Activated T-cell treated with anti-CD3 and anti-CD28 coated beads, Interleukin-2, amount 50 U/mL, for 24 hours (primary cell): ENCODE measurements around the gene POU2F2.

ENCODE experiments used
- DNase-seq: peaks from one replicate; pipeline ENCODE4 v3.0.0-alpha.2; 2020
- H3K27ac Mint-ChIP-seq: 2 replicates; pipeline ENCODE4 v1.8.0; 2020; ENCODE audit warnings: mild to moderate bottlenecking, mixed read lengths
- H3K27me3 Mint-ChIP-seq: 2 replicates; pipeline ENCODE4 v1.8.0; 2020; ENCODE audit warnings: mixed read lengths
- H3K36me3 Mint-ChIP-seq: 2 replicates; pipeline ENCODE4 v1.8.0; 2020; ENCODE audit warnings: low read depth, mixed read lengths
- H3K4me1 Mint-ChIP-seq: 2 replicates; pipeline ENCODE4 v1.8.0; 2020; ENCODE audit warnings: low read depth, mixed read lengths
- H3K4me3 Mint-ChIP-seq: 2 replicates; pipeline ENCODE4 v1.8.0; 2020; ENCODE audit warnings: mild to moderate bottlenecking, moderate library complexity, mixed read lengths
- H3K9me3 Mint-ChIP-seq: 2 replicates; pipeline ENCODE4 v1.8.0; 2020; ENCODE audit warnings: mixed read lengths

Gene POU2F2

DNA sequence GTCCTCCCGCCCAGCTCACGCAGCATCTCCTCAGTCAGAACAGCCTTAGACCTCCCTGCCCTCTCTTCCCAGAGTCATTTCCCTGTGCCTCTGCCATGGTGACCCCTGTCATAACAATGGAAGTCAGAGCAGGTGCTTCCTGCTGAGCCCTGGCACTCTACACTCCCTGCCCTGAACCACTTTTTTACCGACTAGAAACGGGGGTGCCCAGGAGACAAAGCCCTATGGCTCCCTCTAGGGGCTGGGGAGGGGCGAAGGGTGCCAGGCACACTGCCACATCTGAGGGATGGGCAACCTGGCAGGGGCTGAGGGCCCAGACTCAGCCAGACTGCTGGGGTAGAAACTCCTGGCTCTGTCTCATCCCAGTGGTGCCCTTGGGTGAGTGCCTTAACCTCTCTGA, 39.9 kb downstream of the POU2F2 start:
- Mint-ChIP-seq H3K27me3 (no peaks in the 10 kb centered on the region), H3K27ac (no peak overlapping the region), H3K4me3 (no peak overlapping the region), H3K36me3 (peaks cover 58% of the 10 kb centered on the region), H3K9me3 (no peaks in the 10 kb centered on the region), H3K4me1 (peaks cover 35% of the 10 kb centered on the region)
- DNase-seq, result no peak

DNA sequence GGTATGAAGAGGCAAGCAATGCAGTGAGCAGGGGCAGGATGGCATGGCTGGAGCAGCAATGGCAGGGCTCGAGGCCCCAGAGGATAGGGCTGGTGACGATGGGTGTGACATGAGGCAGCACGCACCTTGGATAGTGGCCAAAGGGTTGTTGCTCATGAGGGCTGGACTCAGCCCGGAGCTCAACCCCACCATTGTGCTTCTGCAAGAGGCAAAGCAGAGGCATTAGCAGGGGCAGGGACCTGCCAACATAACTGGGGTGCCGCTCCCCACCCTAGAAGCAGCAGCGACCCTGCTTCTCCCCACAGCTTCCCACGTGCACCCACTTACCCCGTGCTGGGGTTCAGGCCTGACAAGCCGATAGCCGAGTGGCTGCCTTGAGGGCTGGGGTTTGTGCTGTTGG, 40.5 kb downstream of the POU2F2 start:
- H3K27ac Mint-ChIP-seq, result no peak overlapping the region
- no peaks in the 10 kb centered on the region for H3K27me3 Mint-ChIP-seq
- H3K36me3 Mint-ChIP-seq, result peaks cover 54% of the 10 kb centered on the region
- DNase-seq, result no peak
- peaks cover 35% of the 10 kb centered on the region for H3K4me1 Mint-ChIP-seq
- H3K9me3 Mint-ChIP-seq, result no peaks in the 10 kb centered on the region
- no peak overlapping the region for H3K4me3 Mint-ChIP-seq

DNA sequence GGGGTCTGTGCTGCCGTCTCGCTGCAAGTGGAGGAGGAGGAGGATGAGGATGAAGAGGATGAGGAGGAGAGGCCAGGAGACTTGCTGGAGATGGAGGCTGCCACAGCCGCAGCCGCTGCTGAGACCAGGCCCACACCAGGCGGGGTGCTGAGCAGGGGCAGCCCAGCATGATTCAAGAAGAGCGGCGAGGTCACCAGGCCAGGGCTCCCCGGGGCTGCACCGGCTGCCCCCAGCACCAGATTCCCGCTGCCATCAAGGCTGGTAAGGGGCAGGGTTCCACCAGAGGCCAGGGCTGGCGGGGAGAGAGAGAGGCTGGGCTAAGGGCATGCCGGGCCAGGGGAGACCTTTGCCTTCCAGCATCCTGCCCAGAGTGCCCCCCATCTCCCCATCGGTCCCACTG, 40.9 kb downstream of the POU2F2 start:
- H3K27ac Mint-ChIP-seq, result peak overlapping the region; percentile 61
- H3K4me1 Mint-ChIP-seq, result peaks cover 35% of the 10 kb centered on the region
- H3K4me3 Mint-ChIP-seq, result no peak overlapping the region
- no peak for DNase-seq
- peaks cover 50% of the 10 kb centered on the region for H3K36me3 Mint-ChIP-seq
- H3K9me3 Mint-ChIP-seq, result no peaks in the 10 kb centered on the region
- H3K27me3 Mint-ChIP-seq, result no peaks in the 10 kb centered on the region

- no peak for DNase-seq
- Mint-ChIP-seq H3K4me1 (peaks cover 35% of the 10 kb centered on the region), H3K36me3 (peaks cover 48% of the 10 kb centered on the region), H3K27ac (peak overlapping the region; percentile 61), H3K4me3 (no peak overlapping the region), H3K27me3 (no peaks in the 10 kb centered on the region), H3K9me3 (no peaks in the 10 kb centered on the region)
These were observed 41.6 kb downstream of the POU2F2 start for GRCh38 chr19:42090672-42091071.

DNA sequence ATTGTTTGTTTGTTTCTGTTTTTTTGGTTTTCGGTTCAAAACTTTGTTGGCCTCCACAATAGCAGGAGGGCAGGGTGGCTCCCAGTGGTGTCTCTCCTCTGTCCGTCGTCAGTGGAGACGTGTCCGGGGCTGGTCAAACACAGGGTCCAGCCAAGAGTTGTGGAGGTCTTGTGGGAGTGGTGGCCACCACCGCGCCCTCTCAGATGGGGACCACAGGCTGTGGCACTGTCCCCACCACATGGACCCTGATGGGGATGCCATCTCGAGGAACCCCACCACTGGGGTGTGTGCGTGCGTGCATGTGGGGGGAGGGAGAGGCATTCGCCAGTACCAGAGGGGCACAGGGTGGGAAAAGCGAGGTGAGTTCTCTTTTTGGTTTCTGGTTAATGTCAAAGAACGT, 42.5 kb downstream of the POU2F2 start:
- Mint-ChIP-seq H3K4me1 (peaks cover 35% of the 10 kb centered on the region), H3K27me3 (no peaks in the 10 kb centered on the region), H3K4me3 (no peak overlapping the region), H3K27ac (no peak overlapping the region), H3K9me3 (no peaks in the 10 kb centered on the region), H3K36me3 (peaks cover 43% of the 10 kb centered on the region)
- DNase-seq, result no peak

GRCh38 chr19:42089191-42089750, 43.0 kb downstream of the POU2F2 start:
- H3K9me3 Mint-ChIP-seq, result no peaks in the 10 kb centered on the region
- H3K27ac Mint-ChIP-seq, result peak overlapping the region; percentile 27
- H3K4me3 Mint-ChIP-seq, result no peak overlapping the region
- H3K27me3 Mint-ChIP-seq, result no peaks in the 10 kb centered on the region
- peaks cover 35% of the 10 kb centered on the region for H3K4me1 Mint-ChIP-seq
- H3K36me3 Mint-ChIP-seq, result peaks cover 40% of the 10 kb centered on the region
- no peak for DNase-seq

GRCh38 chr19:42088471-42089190, 43.6 kb downstream of the POU2F2 start:
- no peak overlapping the region for H3K4me3 Mint-ChIP-seq
- peaks cover 38% of the 10 kb centered on the region for H3K36me3 Mint-ChIP-seq
- no peak for DNase-seq
- H3K27ac Mint-ChIP-seq, result peak overlapping the region; percentile 27
- peaks cover 35% of the 10 kb centered on the region for H3K4me1 Mint-ChIP-seq
- no peaks in the 10 kb centered on the region for H3K9me3 Mint-ChIP-seq
- no peaks in the 10 kb centered on the region for H3K27me3 Mint-ChIP-seq

DNA sequence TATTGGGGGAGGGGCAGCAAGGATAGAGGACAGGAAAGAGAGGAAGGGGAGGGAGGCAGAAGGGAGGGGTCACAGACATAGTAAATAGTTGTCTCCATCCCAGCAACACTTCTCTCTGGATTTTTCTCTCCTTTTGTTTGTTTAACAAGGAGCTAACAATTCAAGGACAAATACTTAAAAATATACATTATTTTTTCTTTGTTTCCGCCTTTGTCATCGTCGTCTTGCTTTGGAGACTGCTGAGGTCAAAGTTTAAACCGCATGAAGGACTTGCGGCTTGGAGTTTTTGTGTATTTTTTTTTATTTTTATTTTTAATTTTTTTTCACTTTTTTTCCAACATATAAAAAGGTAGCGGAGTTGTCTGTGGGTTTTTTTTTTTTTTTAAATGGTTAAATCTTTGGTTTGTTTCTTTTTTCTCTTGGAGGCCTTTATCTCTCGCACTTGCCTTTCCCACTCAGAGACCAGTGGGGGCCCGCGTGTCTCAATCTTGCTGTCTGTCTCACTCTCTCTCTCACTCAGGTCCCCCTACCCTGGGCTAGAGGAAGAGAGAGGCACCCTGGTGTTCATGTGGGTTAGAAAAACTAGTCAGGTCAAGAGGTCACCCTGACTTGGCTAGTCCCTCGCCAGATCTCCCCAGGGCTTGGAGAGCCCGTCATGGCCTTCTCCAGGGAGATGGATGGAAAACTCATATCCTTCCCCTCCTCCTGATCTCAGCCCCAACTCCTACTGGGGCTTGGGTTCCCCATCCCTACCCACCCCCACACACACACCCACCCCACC, 45.3 kb downstream of the POU2F2 start:
- Mint-ChIP-seq H3K36me3 (peaks cover 36% of the 10 kb centered on the region), H3K27me3 (no peaks in the 10 kb centered on the region), H3K9me3 (no peaks in the 10 kb centered on the region), H3K4me1 (peaks cover 33% of the 10 kb centered on the region), H3K27ac (no peak overlapping the region), H3K4me3 (no peak overlapping the region)
- DNase-seq, result no peak

- peak overlapping the region; percentile 62 for H3K27ac Mint-ChIP-seq
- no peak overlapping the region for H3K4me3 Mint-ChIP-seq
- no peaks in the 10 kb centered on the region for H3K9me3 Mint-ChIP-seq
- H3K27me3 Mint-ChIP-seq, result no peaks in the 10 kb centered on the region
- H3K4me1 Mint-ChIP-seq, result peaks cover 37% of the 10 kb centered on the region
- H3K36me3 Mint-ChIP-seq, result peaks cover 40% of the 10 kb centered on the region
- no peak for DNase-seq
These were observed 46.0 kb downstream of the POU2F2 start for GRCh38 chr19:42086188-42086736.

- Mint-ChIP-seq H3K9me3 (no peaks in the 10 kb centered on the region), H3K27me3 (no peaks in the 10 kb centered on the region), H3K4me1 (peaks cover 26% of the 10 kb centered on the region), H3K27ac (peak overlapping the region; percentile 35), H3K4me3 (no peak overlapping the region), H3K36me3 (peaks cover 52% of the 10 kb centered on the region)
- no peak for DNase-seq
These were observed 48.7 kb downstream of the POU2F2 start for GRCh38 chr19:42083537-42083936.

- H3K4me1 Mint-ChIP-seq, result peaks cover 39% of the 10 kb centered on the region
- DNase-seq, result no peak
- H3K36me3 Mint-ChIP-seq, result peaks cover 69% of the 10 kb centered on the region
- H3K27ac Mint-ChIP-seq, result peak overlapping the region; percentile 72
- H3K27me3 Mint-ChIP-seq, result no peaks in the 10 kb centered on the region
- H3K9me3 Mint-ChIP-seq, result no peaks in the 10 kb centered on the region
- no peak overlapping the region for H3K4me3 Mint-ChIP-seq
These were observed 50.6 kb downstream of the POU2F2 start for GRCh38 chr19:42081584-42082203.

DNA sequence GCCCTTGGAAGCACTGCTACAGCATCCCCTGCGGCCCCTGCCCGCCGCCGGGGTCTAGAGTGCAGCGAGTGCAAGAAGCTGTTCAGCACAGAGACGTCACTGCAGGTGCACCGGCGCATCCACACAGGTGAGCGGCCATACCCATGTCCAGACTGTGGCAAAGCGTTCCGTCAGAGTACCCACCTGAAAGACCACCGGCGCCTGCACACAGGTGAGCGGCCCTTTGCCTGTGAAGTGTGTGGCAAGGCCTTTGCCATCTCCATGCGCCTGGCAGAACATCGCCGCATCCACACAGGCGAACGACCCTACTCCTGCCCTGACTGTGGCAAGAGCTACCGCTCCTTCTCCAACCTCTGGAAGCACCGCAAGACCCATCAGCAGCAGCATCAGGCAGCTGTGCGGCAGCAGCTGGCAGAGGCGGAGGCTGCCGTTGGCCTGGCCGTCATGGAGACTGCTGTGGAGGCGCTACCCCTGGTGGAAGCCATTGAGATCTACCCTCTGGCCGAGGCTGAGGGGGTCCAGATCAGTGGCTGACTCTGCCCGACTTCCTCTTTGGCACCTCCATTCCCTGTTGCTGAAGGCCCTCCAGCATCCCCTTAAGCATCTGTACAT, 51.4 kb downstream of the POU2F2 start:
- Mint-ChIP-seq H3K27ac (peak overlapping the region; percentile 72), H3K4me3 (no peak overlapping the region)

GRCh38 chr19:42079886-42080763, 52.1 kb downstream of the POU2F2 start:
- H3K4me1 Mint-ChIP-seq, result peaks cover 46% of the 10 kb centered on the region
- DNase-seq, result no peak
- no peaks in the 10 kb centered on the region for H3K9me3 Mint-ChIP-seq
- no peaks in the 10 kb centered on the region for H3K27me3 Mint-ChIP-seq
- peak overlapping the region; percentile 79 for H3K27ac Mint-ChIP-seq
- H3K4me3 Mint-ChIP-seq, result no peak overlapping the region
- peaks cover 78% of the 10 kb centered on the region for H3K36me3 Mint-ChIP-seq

More for the DNA sequence above, 51.4 kb downstream of the POU2F2 start:
- H3K4me1 Mint-ChIP-seq, result peaks cover 42% of the 10 kb centered on the region
- no peak for DNase-seq
- H3K27me3 Mint-ChIP-seq, result no peaks in the 10 kb centered on the region
- no peaks in the 10 kb centered on the region for H3K9me3 Mint-ChIP-seq
- H3K36me3 Mint-ChIP-seq, result peaks cover 75% of the 10 kb centered on the region
